Loucy (cell line): ENCODE data around the gene MACF1.

Source experiments
- H2AFZ ChIP-seq: fragments of 200-600 bp; sonication (generic); 2 replicates; pipeline ENCODE4 v1.6.0; 2016; ENCODE audit warnings: antibody characterized with exemption, mild to moderate bottlenecking, low read length, moderate library complexity
- H3F3A ChIP-seq: fragments of 200-600 bp; 2 replicates; pipeline ENCODE4 v1.6.0; 2016; ENCODE audit warnings: antibody characterized with exemption, low read depth, mild to moderate bottlenecking
- H3K27me3 ChIP-seq: fragments of 200-600 bp; sonication (generic); 2 replicates; pipeline ENCODE4 v1.6.1; 2014; ENCODE audit warnings: low read length, mild to moderate bottlenecking; ENCODE audit not compliant: insufficient read depth, poor library complexity, severe bottlenecking
- H3K36me3 ChIP-seq: fragments of 200-600 bp; sonication (generic); 2 replicates; pipeline ENCODE4 v1.6.1; 2016; ENCODE audit warnings: low read length; ENCODE audit not compliant: insufficient read depth
- H3K4me1 ChIP-seq: fragments of 200-600 bp; sonication (generic); 2 replicates; pipeline ENCODE4 v1.5.1; 2014; ENCODE audit warnings: low read length, mild to moderate bottlenecking; ENCODE audit not compliant: insufficient read depth, poor library complexity, severe bottlenecking
- H3K4me2 ChIP-seq: fragments of 200-600 bp; sonication (generic); 2 replicates; pipeline ENCODE4 v1.6.0; 2014; ENCODE audit warnings: antibody characterized with exemption, low read length, low read depth, mild to moderate bottlenecking; ENCODE audit not compliant: poor library complexity, severe bottlenecking
- H3K4me3 ChIP-seq: fragments of 200-600 bp; sonication (generic); 2 replicates; pipeline ENCODE4 v1.5.1; 2014; ENCODE audit warnings: low read length, mild to moderate bottlenecking, mixed read lengths; ENCODE audit not compliant: poor library complexity, severe bottlenecking
- H3K79me2 ChIP-seq: fragments of 200-600 bp; sonication (generic); 2 replicates; pipeline ENCODE4 v1.6.1; 2014; ENCODE audit warnings: low read length; ENCODE audit not compliant: insufficient read depth
- H3K9ac ChIP-seq: fragments of 200-600 bp; sonication (generic); 2 replicates; pipeline ENCODE4 v1.6.0; 2014; ENCODE audit warnings: mild to moderate bottlenecking, low read depth, low read length, moderate library complexity; ENCODE audit not compliant: poor library complexity, severe bottlenecking
- H3K9me2 ChIP-seq: fragments of 200-600 bp; sonication (generic); replicated peaks from 2 replicates; pipeline ENCODE4 v1.6.1; 2016; ENCODE audit warnings: low read depth, low read length, mixed read lengths
- H3K9me3 ChIP-seq: fragments of 200-600 bp; sonication (generic); 2 replicates; pipeline ENCODE4 v1.6.1; 2014; ENCODE audit warnings: mild to moderate bottlenecking, antibody characterized with exemption, low read length, low read depth; ENCODE audit not compliant: insufficient read depth
- H4K20me1 ChIP-seq: fragments of 200-600 bp; sonication (generic); 2 replicates; pipeline ENCODE4 v1.6.0; 2014; ENCODE audit warnings: antibody characterized with exemption, low read length, mild to moderate bottlenecking; ENCODE audit not compliant: insufficient read depth, poor library complexity, severe bottlenecking
- EZH2phosphoT487 ChIP-seq: fragments of 200-600 bp; IDR thresholded peaks from 2 replicates; pipeline ENCODE4 v1.6.1; 2018; ENCODE audit warnings: antibody characterized with exemption, mild to moderate bottlenecking, moderate library complexity, borderline replicate concordance
- TF ChIP-seq, protein P1 (sequence below): fragments of 200-600 bp; sonication (generic); conservative IDR thresholded peaks from 2 replicates; pipeline ENCODE4 v1.5.1; 2014; ENCODE audit warnings: mild to moderate bottlenecking, antibody characterized with exemption, low read length

Gene MACF1

DNA sequence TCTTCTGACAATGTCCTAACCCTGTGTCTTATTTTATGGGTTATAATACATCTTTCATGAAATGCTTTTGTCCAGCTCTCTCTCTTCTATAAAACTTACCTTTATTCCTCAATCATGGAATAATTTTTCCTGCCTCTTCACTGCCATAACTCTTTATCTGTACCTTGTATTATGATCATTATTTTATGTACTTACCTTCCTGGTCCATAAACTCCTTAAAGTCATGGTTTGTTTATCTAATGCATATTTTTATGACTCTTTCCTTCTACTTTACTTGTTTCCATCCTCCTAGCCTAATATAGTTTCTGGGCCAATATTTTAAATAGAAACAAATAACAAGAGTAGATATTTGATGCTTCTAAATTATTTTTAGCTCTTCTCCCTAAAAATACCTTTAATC lies 221.1 kb downstream of the MACF1 start:
- H3K27me3 ChIP-seq: no peaks in the 10 kb centered on the region
- no peak overlapping the region for H2AFZ ChIP-seq
- H4K20me1 ChIP-seq: peaks cover 25% of the 10 kb centered on the region
- 0 out of 2 replicates have a peak, but pooled peaks cover 3% of the 10 kb centered on the region for H3F3A ChIP-seq
- peaks cover 15% of the 10 kb centered on the region for H3K4me1 ChIP-seq
- H3K4me2 ChIP-seq: no peak overlapping the region
- H3K9me3 ChIP-seq: no peaks in the 10 kb centered on the region
- H3K4me3 ChIP-seq: no peak overlapping the region
- no peaks in the 10 kb centered on the region for H3K9me2 ChIP-seq
- TF ChIP-seq, protein P1, sequence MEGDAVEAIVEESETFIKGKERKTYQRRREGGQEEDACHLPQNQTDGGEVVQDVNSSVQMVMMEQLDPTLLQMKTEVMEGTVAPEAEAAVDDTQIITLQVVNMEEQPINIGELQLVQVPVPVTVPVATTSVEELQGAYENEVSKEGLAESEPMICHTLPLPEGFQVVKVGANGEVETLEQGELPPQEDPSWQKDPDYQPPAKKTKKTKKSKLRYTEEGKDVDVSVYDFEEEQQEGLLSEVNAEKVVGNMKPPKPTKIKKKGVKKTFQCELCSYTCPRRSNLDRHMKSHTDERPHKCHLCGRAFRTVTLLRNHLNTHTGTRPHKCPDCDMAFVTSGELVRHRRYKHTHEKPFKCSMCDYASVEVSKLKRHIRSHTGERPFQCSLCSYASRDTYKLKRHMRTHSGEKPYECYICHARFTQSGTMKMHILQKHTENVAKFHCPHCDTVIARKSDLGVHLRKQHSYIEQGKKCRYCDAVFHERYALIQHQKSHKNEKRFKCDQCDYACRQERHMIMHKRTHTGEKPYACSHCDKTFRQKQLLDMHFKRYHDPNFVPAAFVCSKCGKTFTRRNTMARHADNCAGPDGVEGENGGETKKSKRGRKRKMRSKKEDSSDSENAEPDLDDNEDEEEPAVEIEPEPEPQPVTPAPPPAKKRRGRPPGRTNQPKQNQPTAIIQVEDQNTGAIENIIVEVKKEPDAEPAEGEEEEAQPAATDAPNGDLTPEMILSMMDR: no peak
- TF ChIP-seq EZH2phosphoT487: no peak
- peaks cover 89% of the 10 kb centered on the region for H3K36me3 ChIP-seq
- peaks cover 13% of the 10 kb centered on the region; the same call in 1 of the 2 replicates for H3K79me2 ChIP-seq
- no peak overlapping the region for H3K9ac ChIP-seq

DNA sequence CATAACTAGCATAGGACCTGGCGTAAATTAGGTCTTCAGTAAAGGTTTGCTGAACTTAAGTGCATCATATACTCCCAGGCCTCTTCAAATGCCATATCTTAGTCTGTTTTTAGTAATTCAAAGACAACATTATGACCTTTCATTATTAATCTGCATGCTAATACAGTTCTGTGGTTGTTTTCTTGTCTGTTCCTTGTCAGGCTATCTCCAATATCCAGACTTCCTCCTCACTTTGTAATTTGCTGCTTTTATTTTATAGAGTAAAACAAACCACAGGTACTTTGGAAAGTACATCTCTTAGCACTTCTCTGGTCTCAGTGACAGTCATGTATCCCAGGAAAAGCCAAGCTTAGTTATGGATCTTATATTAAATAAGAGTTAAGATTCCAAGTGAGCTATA lies 221.9 kb downstream of the MACF1 start:
- H3K79me2 ChIP-seq: peaks cover 8% of the 10 kb centered on the region; the same call in 1 of the 2 replicates
- TF ChIP-seq EZH2phosphoT487: no peak
- TF ChIP-seq, protein P1: no peak
- no peaks in the 10 kb centered on the region for H3K27me3 ChIP-seq
- H3K9me3 ChIP-seq: no peaks in the 10 kb centered on the region
- H3K9me2 ChIP-seq: no peaks in the 10 kb centered on the region
- H3K4me1 ChIP-seq: peaks cover 15% of the 10 kb centered on the region
- 0 out of 2 replicates have a peak, but pooled peaks cover 3% of the 10 kb centered on the region for H3F3A ChIP-seq
- peaks cover 93% of the 10 kb centered on the region for H3K36me3 ChIP-seq
- H4K20me1 ChIP-seq: peaks cover 24% of the 10 kb centered on the region
- no peak overlapping the region for H3K9ac ChIP-seq
- no peak overlapping the region for H2AFZ ChIP-seq
- H3K4me3 ChIP-seq: no peak overlapping the region
- H3K4me2 ChIP-seq: peak overlapping the region; percentile 9

GRCh38 chr1:39427374-39427773 lies 222.9 kb downstream of the MACF1 start:
- no peak overlapping the region for H3K4me2 ChIP-seq
- no peak overlapping the region for H3K4me3 ChIP-seq
- 0 out of 2 replicates have a peak, but pooled peaks cover 3% of the 10 kb centered on the region for H3F3A ChIP-seq
- peaks cover 5% of the 10 kb centered on the region; the same call in 1 of the 2 replicates for H3K79me2 ChIP-seq
- no peaks in the 10 kb centered on the region for H3K9me3 ChIP-seq
- H3K9ac ChIP-seq: no peak overlapping the region
- H3K27me3 ChIP-seq: no peaks in the 10 kb centered on the region
- peaks cover 95% of the 10 kb centered on the region for H3K36me3 ChIP-seq
- H4K20me1 ChIP-seq: peaks cover 26% of the 10 kb centered on the region
- H2AFZ ChIP-seq: no peak overlapping the region
- peaks cover 15% of the 10 kb centered on the region for H3K4me1 ChIP-seq
- TF ChIP-seq EZH2phosphoT487: no peak
- TF ChIP-seq, protein P1: no peak
- no peaks in the 10 kb centered on the region for H3K9me2 ChIP-seq
